SU-DHL-6 (cell line): ENCODE measurements around the gene FPGS.

Experiments
- EZH2phosphoT487 ChIP-seq: fragments of 200-600 bp; sonication (generic), shearing (Covaris generic); conservative IDR thresholded peaks from 2 replicates; pipeline ENCODE4 v1.6.1; 2018; ENCODE audit warnings: mild to moderate bottlenecking, antibody characterized with exemption, low read length, moderate library complexity, mixed read lengths
- TF ChIP-seq, protein P1 (sequence below): fragments of 200-600 bp; sonication (generic); IDR thresholded peaks from one replicate; pipeline ENCODE4 v1.5.1; 2017; ENCODE audit warnings: antibody characterized with exemption, mild to moderate bottlenecking, low read length, moderate library complexity; ENCODE audit not compliant: insufficient read depth, poor library complexity, severe bottlenecking

- TF ChIP-seq, protein P1, sequence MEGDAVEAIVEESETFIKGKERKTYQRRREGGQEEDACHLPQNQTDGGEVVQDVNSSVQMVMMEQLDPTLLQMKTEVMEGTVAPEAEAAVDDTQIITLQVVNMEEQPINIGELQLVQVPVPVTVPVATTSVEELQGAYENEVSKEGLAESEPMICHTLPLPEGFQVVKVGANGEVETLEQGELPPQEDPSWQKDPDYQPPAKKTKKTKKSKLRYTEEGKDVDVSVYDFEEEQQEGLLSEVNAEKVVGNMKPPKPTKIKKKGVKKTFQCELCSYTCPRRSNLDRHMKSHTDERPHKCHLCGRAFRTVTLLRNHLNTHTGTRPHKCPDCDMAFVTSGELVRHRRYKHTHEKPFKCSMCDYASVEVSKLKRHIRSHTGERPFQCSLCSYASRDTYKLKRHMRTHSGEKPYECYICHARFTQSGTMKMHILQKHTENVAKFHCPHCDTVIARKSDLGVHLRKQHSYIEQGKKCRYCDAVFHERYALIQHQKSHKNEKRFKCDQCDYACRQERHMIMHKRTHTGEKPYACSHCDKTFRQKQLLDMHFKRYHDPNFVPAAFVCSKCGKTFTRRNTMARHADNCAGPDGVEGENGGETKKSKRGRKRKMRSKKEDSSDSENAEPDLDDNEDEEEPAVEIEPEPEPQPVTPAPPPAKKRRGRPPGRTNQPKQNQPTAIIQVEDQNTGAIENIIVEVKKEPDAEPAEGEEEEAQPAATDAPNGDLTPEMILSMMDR: no peak
- no peak for TF ChIP-seq EZH2phosphoT487
These were observed 23.7 kb downstream of the FPGS start for GRCh38 chr9:127826253-127826913.
